IMR-90 (cell line): ENCODE measurements around the gene HIVEP3. TPM values are rescaled to one million over a fixed set of nuclear protein-coding genes. Genes with fewer than 3 reads are reported as not detected.

Experiments
- ATAC-seq: fragments of 200-7000 bp; cut with Tn5 transposase; 2 replicates; pipeline ENCODE4 v1.9.1; 2020; ENCODE audit warnings: low read depth, mild to moderate bottlenecking, moderate library complexity
- BruUV-seq: library from RNA; stranded (reverse); fragments of 400-500 nt; replicated peaks from 2 replicates; lab custom pipeline; 2021; lab: Mats Ljungman, UMichigan
- CTCF ChIA-PET: fragments of 300-600 bp; formaldehyde crosslinking; extraction: SDS; loops from one replicate; lab custom pipeline; 2021; ENCODE audit warnings: antibody characterized with exemption; lab: Yijun Ruan, JAX
- POLR2A ChIA-PET: fragments of 300-600 bp; sonication (Branson Sonifier 250); formaldehyde crosslinking; loops from one replicate; lab custom pipeline; 2022; ENCODE audit warnings: antibody characterized with exemption; ENCODE audit not compliant: unreplicated experiment; lab: Charles Lee
- DNase-seq: peaks from one replicate; pipeline ENCODE4 v3.0.0; 2013
- H2AFZ ChIP-seq: replicated peaks from 2 replicates; pipeline ENCODE3; 2013; ENCODE audit warnings: low read length, mild to moderate bottlenecking; ENCODE audit not compliant: poor library complexity
- H2AK5ac ChIP-seq: 2 replicates; pipeline ENCODE4 v1.6.1; 2013; ENCODE audit warnings: low read depth, low read length, inconsistent platforms
- H2AK9ac ChIP-seq: replicated peaks from 2 replicates; pipeline ENCODE3; 2013; ENCODE audit warnings: mild to moderate bottlenecking, low read depth, low read length, moderate library complexity; ENCODE audit not compliant: poor library complexity
- H2BK120ac ChIP-seq: 2 replicates; pipeline ENCODE4 v1.6.1; 2013; ENCODE audit warnings: low read depth, low read length, inconsistent platforms
- H2BK15ac ChIP-seq: 3 replicates; pipeline ENCODE4 v1.6.1; 2013; ENCODE audit warnings: low read depth, low read length, inconsistent platforms
- H2BK20ac ChIP-seq: 2 replicates; pipeline ENCODE4 v1.6.1; 2013; ENCODE audit warnings: low read depth, mild to moderate bottlenecking, inconsistent platforms, low read length, moderate library complexity
- H2BK5ac ChIP-seq: 2 replicates; pipeline ENCODE4 v1.6.1; 2013; ENCODE audit warnings: mild to moderate bottlenecking, low read depth, low read length, inconsistent platforms; ENCODE audit not compliant: poor library complexity, severe bottlenecking
- H3K14ac ChIP-seq: replicated peaks from 2 replicates; pipeline ENCODE4 v1.6.1; 2013; ENCODE audit warnings: low read depth, low read length, inconsistent platforms
- H3K18ac ChIP-seq: 2 replicates; pipeline ENCODE4 v1.6.1; 2013; ENCODE audit warnings: low read depth, low read length, control low read depth
- H3K23ac ChIP-seq: 2 replicates; pipeline ENCODE4 v1.6.1; 2013; ENCODE audit warnings: low read depth, low read length, inconsistent platforms
- H3K27ac ChIP-seq: 2 replicates; pipeline ENCODE4 v1.5.1; 2013; ENCODE audit warnings: mild to moderate bottlenecking, control low read depth, low read length; ENCODE audit not compliant: insufficient read depth
- H3K27me3 ChIP-seq: 2 replicates; pipeline ENCODE4 v1.6.1; 2013; ENCODE audit warnings: low read length; ENCODE audit not compliant: control insufficient read depth, insufficient read depth
- H3K36me3 ChIP-seq: 2 replicates; pipeline ENCODE4 v1.6.1; 2013; ENCODE audit warnings: low read length, mixed read lengths; ENCODE audit not compliant: control insufficient read depth, insufficient read depth
- H3K4ac ChIP-seq: 2 replicates; pipeline ENCODE4 v1.6.1; 2013; ENCODE audit warnings: low read depth, low read length, inconsistent platforms
- H3K4me1 ChIP-seq: 2 replicates; pipeline ENCODE4 v1.6.1; 2013; ENCODE audit warnings: low read length, mixed read lengths; ENCODE audit not compliant: control insufficient read depth, insufficient read depth
- H3K4me2 ChIP-seq: 2 replicates; pipeline ENCODE4 v1.6.1; 2013; ENCODE audit warnings: low read depth, mild to moderate bottlenecking, control low read depth, low read length, moderate library complexity
- H3K4me3 ChIP-seq: 2 replicates; pipeline ENCODE4 v1.5.1; 2013; ENCODE audit warnings: low read depth, mild to moderate bottlenecking, control low read depth, low read length, moderate library complexity; ENCODE audit not compliant: insufficient read depth
- H3K56ac ChIP-seq: 2 replicates; pipeline ENCODE4 v1.6.1; 2013; ENCODE audit warnings: low read length, inconsistent platforms; ENCODE audit not compliant: insufficient read depth; ENCODE audit errors: extremely low read depth
- H3K79me1 ChIP-seq, 2 experiments: 2 replicates each; pipeline ENCODE4 v1.6.1; 2013; ENCODE audit warnings: low read length in 2 of 2, inconsistent platforms in 1 of 2, low read depth in 1 of 2
- H3K9ac ChIP-seq: 2 replicates; pipeline ENCODE4 v1.6.1; 2013; ENCODE audit warnings: low read depth, low read length, control low read depth
- H3K9me1 ChIP-seq: 2 replicates; pipeline ENCODE4 v1.6.1; 2013; ENCODE audit warnings: low read length, inconsistent platforms; ENCODE audit not compliant: insufficient read depth
- H3K9me3 ChIP-seq: 2 replicates; pipeline ENCODE4 v1.6.1; 2013; ENCODE audit warnings: low read length; ENCODE audit not compliant: control insufficient read depth, insufficient read depth
- H4K20me1 ChIP-seq: 2 replicates; pipeline ENCODE4 v1.6.1; 2013; ENCODE audit warnings: low read length, inconsistent platforms; ENCODE audit not compliant: insufficient read depth
- H4K5ac ChIP-seq: 2 replicates; pipeline ENCODE4 v1.6.1; 2013; ENCODE audit warnings: mild to moderate bottlenecking, low read depth, low read length, control low read depth
- H4K8ac ChIP-seq, 2 experiments: 2 replicates each; pipeline ENCODE4 v1.6.1; 2013; ENCODE audit warnings: low read depth in 2 of 2, low read length in 2 of 2, control low read depth in 1 of 2, inconsistent platforms in 1 of 2
- H4K91ac ChIP-seq: 2 replicates; pipeline ENCODE4 v1.6.1; 2013; ENCODE audit warnings: low read depth, low read length, inconsistent platforms; ENCODE audit not compliant: insufficient read depth
- BHLHE40 ChIP-seq: fragments of 150-350 bp; IDR thresholded peaks from 2 replicates; pipeline ENCODE4 v1.6.1; 2016; ENCODE audit warnings: mild to moderate bottlenecking, low read depth, low read length
- CEBPB ChIP-seq: IDR thresholded peaks from 2 replicates; pipeline ENCODE4 v1.6.1; 2012; ENCODE audit warnings: low read depth, low read length, improper control_type of control experiment
- CHD1 ChIP-seq: IDR thresholded peaks from 2 replicates; pipeline ENCODE4 v1.6.1; 2012; ENCODE audit warnings: low read depth, low read length, improper control_type of control experiment
- ELK1 ChIP-seq: fragments of 150-350 bp; IDR thresholded peaks from 2 replicates; pipeline ENCODE4 v1.6.1; 2016; ENCODE audit warnings: low read depth, mild to moderate bottlenecking, low read length, moderate library complexity, borderline replicate concordance
- FOS ChIP-seq: fragments of 150-350 bp; IDR thresholded peaks from 2 replicates; pipeline ENCODE4 v1.6.1; 2016; ENCODE audit warnings: low read depth, low read length
- MAFK ChIP-seq: IDR thresholded peaks from 2 replicates; pipeline ENCODE4 v1.6.1; 2012; ENCODE audit warnings: low read depth, low read length, improper control_type of control experiment
- MAZ ChIP-seq: IDR thresholded peaks from 2 replicates; pipeline ENCODE4 v1.6.1; 2012; ENCODE audit warnings: low read depth, mild to moderate bottlenecking, low read length, improper control_type of control experiment, moderate library complexity, borderline replicate concordance
- MXI1 ChIP-seq: IDR thresholded peaks from 2 replicates; pipeline ENCODE4 v1.6.1; 2012; ENCODE audit warnings: low read depth, mild to moderate bottlenecking, low read length, moderate library complexity, borderline replicate concordance
- NFE2L2 ChIP-seq: fragments of 150-350 bp; IDR thresholded peaks from 2 replicates; pipeline ENCODE4 v1.6.1; 2016; ENCODE audit warnings: low read depth, mild to moderate bottlenecking, low read length
- POLR2A ChIP-seq: IDR thresholded peaks from 2 replicates; pipeline ENCODE4 v1.6.1; 2012; ENCODE audit warnings: mild to moderate bottlenecking, low read depth, low read length
- RAD21 ChIP-seq: IDR thresholded peaks from 2 replicates; pipeline ENCODE4 v1.6.1; 2012; ENCODE audit warnings: low read length, improper control_type of control experiment
- RCOR1 ChIP-seq: IDR thresholded peaks from 2 replicates; pipeline ENCODE4 v1.6.1; 2012; ENCODE audit warnings: mild to moderate bottlenecking, low read length, improper control_type of control experiment; ENCODE audit not compliant: insufficient replicate concordance
- RFX5 ChIP-seq: IDR thresholded peaks from 2 replicates; pipeline ENCODE4 v1.8.0; 2012; ENCODE audit warnings: low read depth, mild to moderate bottlenecking, low read length, moderate library complexity
- SMC3 ChIP-seq: fragments of 150-350 bp; IDR thresholded peaks from 2 replicates; pipeline ENCODE4 v1.6.1; 2016; ENCODE audit warnings: low read depth, mild to moderate bottlenecking, antibody characterized with exemption, low read length, moderate library complexity
- WGBS, 2 experiments: methylation state at CpG; one replicate each; pipeline versions ENCODE4 v1.1.5 to v1.1.7; 2013; ENCODE audit warnings: missing lambda C conversion rate in 2 of 2; ENCODE audit not compliant: insufficient read length in 1 of 2; ENCODE audit errors: extremely low coverage in 2 of 2; 5-methylcytosine and 5-hydroxymethylcytosine counted together
- dilution Hi-C: fragments of 300-500 bp; cut with HindIII; formaldehyde crosslinking; loops from one replicate; pipeline ENCODE4 v1.14.3; 2018; ENCODE audit warnings: low sequenced_read_pairs; ENCODE audit not compliant: unreplicated experiment
- in situ Hi-C: fragments of 300-500 bp; cut with MboI; formaldehyde crosslinking; loops from 3 replicates; pipeline ENCODE4 v1.14.3; 2019; ENCODE audit warnings: low sequenced_read_pairs, inconsistent platforms, mixed read lengths
- intact Hi-C: fragments of 100-400 bp; cut with micrococcal nuclease; formaldehyde crosslinking; loops from 2 replicates; pipeline ENCODE4 v1.10.0; 2022
- polyA plus RNA-seq, 3 experiments: library from polyadenylated mRNA; depleted of rRNA; stranded (reverse); fragments of >200 nt; gene quantifications; 2 replicates each; pipeline ENCODE4 v1.2.3, GENCODE V29; 2012; ENCODE audit warnings: low replicate concordance in 1 of 3
- total RNA-seq: library from RNA; depleted of rRNA; stranded (reverse); fragments of >200 nt; gene quantifications from 2 replicates; pipeline ENCODE4 v1.2.3, GENCODE V29; 2012
- TF ChIP-seq, protein P1 (sequence below): conservative IDR thresholded peaks from 2 replicates; pipeline ENCODE4 v1.5.1; 2012; ENCODE audit warnings: mild to moderate bottlenecking, low read depth, low read length, improper control_type of control experiment
- TF ChIP-seq, protein P2 (sequence below): fragments of 150-350 bp; IDR thresholded peaks from 2 replicates; pipeline ENCODE4 v1.6.1; 2017; ENCODE audit warnings: mild to moderate bottlenecking, antibody characterized with exemption, low read length, low read depth

HIVEP3 gene
- total and polyA plus RNA-seq, 2 of the 4 experiments (the other 2 are of a cell fraction) = 1.4 to 4.0 TPM

- DNase-seq (no peak), ATAC-seq (no peak)
- no peak overlapping the region for H3K23ac ChIP-seq
These were observed 350.5 kb downstream of the HIVEP3 start for GRCh38 chr1:41568204-41568603.

More at GRCh38 chr1:41568204-41568603, 350.5 kb downstream of the HIVEP3 start:
- Histone ChIP-seq H2AK5ac (no peak overlapping the region), H3K4me3 (no peak overlapping the region), H3K18ac (no peak overlapping the region), H2AK9ac (no peak overlapping the region), H3K56ac (no peak overlapping the region), H3K9ac (no peak overlapping the region), H3K27me3 (no peaks in the 10 kb centered on the region), H4K5ac (no peak overlapping the region), H2BK20ac (no peak overlapping the region), H3K9me1 (no peaks in the 10 kb centered on the region), H3K9me3 (no peaks in the 10 kb centered on the region), H2BK5ac (no peak overlapping the region), H4K20me1 (no peaks in the 10 kb centered on the region), H2BK15ac (no peak overlapping the region), H3K4me2 (no peak overlapping the region), H2BK120ac (no peak overlapping the region), H3K79me1 (peaks cover 0 to 4% of the 10 kb centered on the region in 2 experiments; a peak in 1 of 4 replicates), H3K4ac (no peak overlapping the region), H2AFZ (no peak overlapping the region), H4K8ac (no peak overlapping the region), H4K91ac (no peak overlapping the region), H3K27ac (no peak overlapping the region), H3K4me1 (no peaks in the 10 kb centered on the region), H3K14ac (no peak overlapping the region), H3K36me3 (no peaks in the 10 kb centered on the region)
- ChIA-PET POLR2A (no interaction called here), CTCF (no interaction called here)
- intact Hi-C loops = no loop called here
- 90% methylated on average over 3 of the region's 9 CpGs; no CpG with 5 or more reads in 1 of the 2 experiments for WGBS, 2 experiments
- in situ Hi-C loops = no loop called here
- dilution Hi-C loops = no loop called here
- BruUV-seq = no TSS peak
- TF ChIP-seq MXI1 (no peak), BHLHE40 (no peak), FOS (no peak), NFE2L2 (no peak), MAZ (no peak), RCOR1 (no peak), ELK1 (no peak), CHD1 (no peak), CEBPB (no peak), RFX5 (no peak), SMC3 (no peak), POLR2A (no peak), MAFK (no peak), RAD21 (no peak)
- TF ChIP-seq, protein P1, sequence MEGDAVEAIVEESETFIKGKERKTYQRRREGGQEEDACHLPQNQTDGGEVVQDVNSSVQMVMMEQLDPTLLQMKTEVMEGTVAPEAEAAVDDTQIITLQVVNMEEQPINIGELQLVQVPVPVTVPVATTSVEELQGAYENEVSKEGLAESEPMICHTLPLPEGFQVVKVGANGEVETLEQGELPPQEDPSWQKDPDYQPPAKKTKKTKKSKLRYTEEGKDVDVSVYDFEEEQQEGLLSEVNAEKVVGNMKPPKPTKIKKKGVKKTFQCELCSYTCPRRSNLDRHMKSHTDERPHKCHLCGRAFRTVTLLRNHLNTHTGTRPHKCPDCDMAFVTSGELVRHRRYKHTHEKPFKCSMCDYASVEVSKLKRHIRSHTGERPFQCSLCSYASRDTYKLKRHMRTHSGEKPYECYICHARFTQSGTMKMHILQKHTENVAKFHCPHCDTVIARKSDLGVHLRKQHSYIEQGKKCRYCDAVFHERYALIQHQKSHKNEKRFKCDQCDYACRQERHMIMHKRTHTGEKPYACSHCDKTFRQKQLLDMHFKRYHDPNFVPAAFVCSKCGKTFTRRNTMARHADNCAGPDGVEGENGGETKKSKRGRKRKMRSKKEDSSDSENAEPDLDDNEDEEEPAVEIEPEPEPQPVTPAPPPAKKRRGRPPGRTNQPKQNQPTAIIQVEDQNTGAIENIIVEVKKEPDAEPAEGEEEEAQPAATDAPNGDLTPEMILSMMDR = no peak
- TF ChIP-seq, protein P2, sequence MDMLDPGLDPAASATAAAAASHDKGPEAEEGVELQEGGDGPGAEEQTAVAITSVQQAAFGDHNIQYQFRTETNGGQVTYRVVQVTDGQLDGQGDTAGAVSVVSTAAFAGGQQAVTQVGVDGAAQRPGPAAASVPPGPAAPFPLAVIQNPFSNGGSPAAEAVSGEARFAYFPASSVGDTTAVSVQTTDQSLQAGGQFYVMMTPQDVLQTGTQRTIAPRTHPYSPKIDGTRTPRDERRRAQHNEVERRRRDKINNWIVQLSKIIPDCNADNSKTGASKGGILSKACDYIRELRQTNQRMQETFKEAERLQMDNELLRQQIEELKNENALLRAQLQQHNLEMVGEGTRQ = no peak
